H9 (cell line): ENCODE data around the gene SCN2B. TPM values are rescaled to one million over a fixed set of nuclear protein-coding genes. Genes with fewer than 3 reads are reported as not detected.

Experiments
- DNase-seq: peaks from one replicate; pipeline ENCODE4 v3.0.0-alpha.2; 2017
- H2AFZ ChIP-seq: one replicate; pipeline ENCODE4 v1.6.1; 2013; ENCODE audit warnings: mild to moderate bottlenecking, low read length, control low read depth, moderate library complexity
- H2AK5ac ChIP-seq: 2 replicates; pipeline ENCODE4 v1.6.1; 2013; ENCODE audit warnings: low read length, control low read depth, mixed read lengths; ENCODE audit not compliant: insufficient read length
- H2BK120ac ChIP-seq: one replicate; pipeline ENCODE4 v1.6.1; 2013; ENCODE audit warnings: low read depth, mild to moderate bottlenecking, low read length, control low read depth, inconsistent platforms; ENCODE audit not compliant: poor library complexity, severe bottlenecking
- H2BK12ac ChIP-seq: 2 replicates; pipeline ENCODE4 v1.6.1; 2013; ENCODE audit warnings: low read length, control low read depth, mixed read lengths, low read depth; ENCODE audit not compliant: insufficient read length
- H2BK15ac ChIP-seq: 2 replicates; pipeline ENCODE4 v1.6.1; 2013; ENCODE audit warnings: low read depth, low read length, control low read depth
- H2BK20ac ChIP-seq: one replicate; pipeline ENCODE4 v1.6.1; 2013; ENCODE audit warnings: low read depth, mild to moderate bottlenecking, low read length, control low read depth, inconsistent platforms; ENCODE audit not compliant: poor library complexity, severe bottlenecking
- H2BK5ac ChIP-seq: 2 replicates; pipeline ENCODE4 v1.6.1; 2013; ENCODE audit warnings: low read length, control low read depth, mixed read lengths; ENCODE audit not compliant: insufficient read length
- H3K14ac ChIP-seq: 2 replicates; pipeline ENCODE4 v1.6.1; 2013; ENCODE audit warnings: low read length, control low read depth; ENCODE audit not compliant: insufficient read depth
- H3K18ac ChIP-seq: 2 replicates; pipeline ENCODE4 v1.6.1; 2013; ENCODE audit warnings: low read depth, mild to moderate bottlenecking, mixed read lengths, low read length, control low read depth; ENCODE audit not compliant: insufficient read length
- H3K23ac ChIP-seq: 2 replicates; pipeline ENCODE4 v1.6.1; 2013; ENCODE audit warnings: low read length, control low read depth, mixed read lengths, low read depth; ENCODE audit not compliant: insufficient read length
- H3K23me2 ChIP-seq: 2 replicates; pipeline ENCODE4 v1.6.1; 2013; ENCODE audit warnings: low read depth, mild to moderate bottlenecking, mixed read lengths, low read length, control low read depth; ENCODE audit not compliant: insufficient read length, poor library complexity, severe bottlenecking
- H3K27ac ChIP-seq: 2 replicates; pipeline ENCODE4 v1.5.1; 2013; ENCODE audit warnings: low read length, control low read depth, mixed read lengths, low read depth; ENCODE audit not compliant: insufficient read length
- H3K27me3 ChIP-seq: 2 replicates; pipeline ENCODE4 v1.6.1; 2013; ENCODE audit warnings: low read length, control low read depth, inconsistent platforms; ENCODE audit not compliant: insufficient read depth
- H3K4ac ChIP-seq: 2 replicates; pipeline ENCODE4 v1.6.1; 2013; ENCODE audit warnings: low read depth, mild to moderate bottlenecking, control low read depth, inconsistent platforms, low read length, moderate library complexity
- H3K4me1 ChIP-seq: 2 replicates; pipeline ENCODE4 v1.6.1; 2013; ENCODE audit warnings: low read length, control low read depth, inconsistent platforms; ENCODE audit not compliant: insufficient read depth
- H3K4me2 ChIP-seq: 2 replicates; pipeline ENCODE4 v1.6.1; 2013; ENCODE audit warnings: low read length, control low read depth, mixed read lengths; ENCODE audit not compliant: insufficient read length, insufficient read depth
- H3K56ac ChIP-seq: 2 replicates; pipeline ENCODE4 v1.6.1; 2013; ENCODE audit warnings: low read depth, mild to moderate bottlenecking, mixed read lengths, low read length, control low read depth; ENCODE audit not compliant: insufficient read length
- H3K79me1 ChIP-seq: 2 replicates; pipeline ENCODE4 v1.6.1; 2013; ENCODE audit warnings: low read depth, mild to moderate bottlenecking, moderate library complexity, low read length, control low read depth, inconsistent platforms; ENCODE audit not compliant: insufficient read depth, poor library complexity, severe bottlenecking
- H3K79me2 ChIP-seq: 2 replicates; pipeline ENCODE4 v1.6.1; 2013; ENCODE audit warnings: low read length, control low read depth, inconsistent platforms; ENCODE audit not compliant: insufficient read depth
- H3K9ac ChIP-seq: 2 replicates; pipeline ENCODE4 v1.6.1; 2013; ENCODE audit warnings: low read length, control low read depth, mixed read lengths; ENCODE audit not compliant: insufficient read length; ENCODE audit errors: extremely low read depth
- H3K9me3 ChIP-seq: one replicate; pipeline ENCODE4 v1.6.1; 2013; ENCODE audit warnings: low read depth, low read length, inconsistent platforms; ENCODE audit not compliant: control insufficient read depth
- H3T11ph ChIP-seq: one replicate; pipeline ENCODE4 v1.6.1; 2013; ENCODE audit warnings: mild to moderate bottlenecking, low read length, control low read depth, inconsistent platforms
- H4K20me1 ChIP-seq: one replicate; pipeline ENCODE4 v1.6.1; 2013; ENCODE audit not compliant: control insufficient read depth, insufficient read length, insufficient read depth
- H4K5ac ChIP-seq: 2 replicates; pipeline ENCODE4 v1.6.1; 2013; ENCODE audit warnings: low read depth, mild to moderate bottlenecking, mixed read lengths, low read length, control low read depth; ENCODE audit not compliant: insufficient read length
- H4K8ac ChIP-seq: replicated peaks from 2 replicates; pipeline ENCODE4 v1.6.1; 2013; ENCODE audit warnings: low read length, control low read depth, mixed read lengths, low read depth; ENCODE audit not compliant: insufficient read length
- H4K91ac ChIP-seq: 2 replicates; pipeline ENCODE4 v1.6.1; 2013; ENCODE audit warnings: low read depth, mild to moderate bottlenecking, moderate library complexity, mixed read lengths, low read length, control low read depth; ENCODE audit not compliant: insufficient read length
- H3K27ac Mint-ChIP-seq, 3 experiments: 2 replicates in 2 of 3; 3 replicates in 1 of 3; pipeline ENCODE4 v1.8.0; 2020 to 2021; ENCODE audit warnings: mixed read lengths in 3 of 3, mild to moderate bottlenecking in 1 of 3, moderate library complexity in 1 of 3
- H3K27me3 Mint-ChIP-seq: 2 replicates; pipeline ENCODE4 v1.8.0; 2021; ENCODE audit warnings: low read depth, mild to moderate bottlenecking, moderate library complexity, mixed read lengths
- H3K36me3 Mint-ChIP-seq, 3 experiments: 2 replicates in 2 of 3; 3 replicates in 1 of 3; pipeline ENCODE4 v1.8.0; 2020 to 2021; ENCODE audit warnings: low read depth in 3 of 3, mixed read lengths in 3 of 3; ENCODE audit not compliant: insufficient read depth in 1 of 3
- H3K4me1 Mint-ChIP-seq, 2 experiments: 2 replicates each; pipeline ENCODE4 v1.8.0; 2020; ENCODE audit warnings: mixed read lengths in 2 of 2
- H3K4me3 Mint-ChIP-seq, 2 experiments: 2 replicates in 1 of 2; 3 replicates in 1 of 2; pipeline ENCODE4 v1.8.0; 2020 to 2021; ENCODE audit warnings: mild to moderate bottlenecking in 2 of 2, mixed read lengths in 2 of 2, moderate library complexity in 1 of 2
- H3K9me3 Mint-ChIP-seq, 2 experiments: 2 replicates in 1 of 2; 3 replicates in 1 of 2; pipeline ENCODE4 v1.8.0; 2020; ENCODE audit warnings: mild to moderate bottlenecking in 2 of 2, mixed read lengths in 2 of 2, moderate library complexity in 1 of 2
- WGBS: extraction: QIAGEN DNeasy Blood & Tissue Kit; methylation state at CpG from one replicate; pipeline ENCODE4 v1.1.7; 2013; ENCODE audit warnings: missing lambda C conversion rate, low lambda C conversion rate, mixed read lengths; ENCODE audit not compliant: insufficient read length; ENCODE audit errors: extremely low coverage; 5-methylcytosine and 5-hydroxymethylcytosine counted together
- total RNA-seq: library from RNA; stranded (reverse); gene quantifications from 2 replicates; pipeline ENCODE4 v1.2.1, GENCODE V29; 2021
- TF ChIP-seq, protein P1 (sequence below): fragments of 200-600 bp; sonication (generic); conservative IDR thresholded peaks from 3 replicates; pipeline ENCODE4 v1.8.0; 2021; ENCODE audit warnings: antibody characterized with exemption, mild to moderate bottlenecking

SCN2B gene
- total RNA-seq, 1 experiment from 2014 or later: not detected

DNA sequence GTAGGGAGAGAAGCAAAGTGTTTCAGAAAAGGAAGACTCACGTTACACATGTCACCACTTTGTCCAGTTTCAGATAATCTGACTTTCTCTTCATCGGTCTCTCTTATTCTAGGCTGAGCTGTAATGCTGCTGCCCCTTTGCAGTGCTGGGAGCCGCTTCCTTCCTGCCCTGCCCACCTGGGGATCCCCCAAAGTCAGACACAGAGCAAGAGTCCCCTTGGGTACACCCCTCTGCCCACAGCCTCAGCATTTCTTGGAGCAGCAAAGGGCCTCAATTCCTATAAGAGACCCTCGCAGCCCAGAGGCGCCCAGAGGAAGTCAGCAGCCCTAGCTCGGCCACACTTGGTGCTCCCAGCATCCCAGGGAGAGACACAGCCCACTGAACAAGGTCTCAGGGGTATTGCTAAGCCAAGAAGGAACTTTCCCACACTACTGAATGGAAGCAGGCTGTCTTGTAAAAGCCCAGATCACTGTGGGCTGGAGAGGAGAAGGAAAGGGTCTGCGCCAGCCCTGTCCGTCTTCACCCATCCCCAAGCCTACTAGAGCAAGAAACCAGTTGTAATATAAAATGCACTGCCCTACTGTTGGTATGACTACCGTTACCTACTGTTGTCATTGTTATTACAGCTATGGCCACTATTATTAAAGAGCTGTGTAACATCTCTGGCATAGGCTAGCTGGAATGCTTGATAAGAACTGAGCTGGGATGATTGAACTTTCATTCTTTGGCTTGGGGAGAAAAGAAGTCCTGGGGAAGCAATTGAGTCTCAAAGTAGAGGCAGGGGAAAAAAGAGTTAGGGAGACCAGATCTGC, 58.4 kb downstream of the SCN2B start:
- Histone ChIP-seq H3K4me1 (no peaks in the 10 kb centered on the region), H4K20me1 (no peaks in the 10 kb centered on the region), H3K18ac (no peak overlapping the region), H3K14ac (no peak overlapping the region), H2AFZ (no peak overlapping the region), H3K23me2 (no peaks in the 10 kb centered on the region), H3K4ac (no peak overlapping the region; the same call in 1 of the 2 replicates), H3K27ac (no peak overlapping the region), H3K4me2 (no peak overlapping the region), H3K9me3 (no peaks in the 10 kb centered on the region), H3K23ac (no peak overlapping the region), H4K8ac (no peak overlapping the region), H3K79me2 (no peaks in the 10 kb centered on the region), H2BK5ac (no peak overlapping the region), H2BK12ac (no peak overlapping the region), H3T11ph (no peak overlapping the region), H2BK20ac (no peak overlapping the region), H2BK15ac (no peak overlapping the region), H3K27me3 (no peaks in the 10 kb centered on the region), H2AK5ac (no peak overlapping the region), H4K91ac (no peak overlapping the region), H4K5ac (no peak overlapping the region), H2BK120ac (no peak overlapping the region), H3K9ac (no peak overlapping the region), H3K56ac (no peak overlapping the region), H3K79me1 (no peaks in the 10 kb centered on the region)
- TF ChIP-seq, protein P1, sequence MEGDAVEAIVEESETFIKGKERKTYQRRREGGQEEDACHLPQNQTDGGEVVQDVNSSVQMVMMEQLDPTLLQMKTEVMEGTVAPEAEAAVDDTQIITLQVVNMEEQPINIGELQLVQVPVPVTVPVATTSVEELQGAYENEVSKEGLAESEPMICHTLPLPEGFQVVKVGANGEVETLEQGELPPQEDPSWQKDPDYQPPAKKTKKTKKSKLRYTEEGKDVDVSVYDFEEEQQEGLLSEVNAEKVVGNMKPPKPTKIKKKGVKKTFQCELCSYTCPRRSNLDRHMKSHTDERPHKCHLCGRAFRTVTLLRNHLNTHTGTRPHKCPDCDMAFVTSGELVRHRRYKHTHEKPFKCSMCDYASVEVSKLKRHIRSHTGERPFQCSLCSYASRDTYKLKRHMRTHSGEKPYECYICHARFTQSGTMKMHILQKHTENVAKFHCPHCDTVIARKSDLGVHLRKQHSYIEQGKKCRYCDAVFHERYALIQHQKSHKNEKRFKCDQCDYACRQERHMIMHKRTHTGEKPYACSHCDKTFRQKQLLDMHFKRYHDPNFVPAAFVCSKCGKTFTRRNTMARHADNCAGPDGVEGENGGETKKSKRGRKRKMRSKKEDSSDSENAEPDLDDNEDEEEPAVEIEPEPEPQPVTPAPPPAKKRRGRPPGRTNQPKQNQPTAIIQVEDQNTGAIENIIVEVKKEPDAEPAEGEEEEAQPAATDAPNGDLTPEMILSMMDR: no peak
- Mint-ChIP-seq H3K36me3 (no peaks in the 10 kb centered on the region), H3K4me3 (no peak overlapping the region; a peak in 1 of 5 replicates), H3K9me3 (peaks cover 0 to 2% of the 10 kb centered on the region in 2 experiments; a peak in 2 of 5 replicates), H3K27me3 (peaks cover 9% of the 10 kb centered on the region), H3K4me1 (peaks cover 22 to 31% of the 10 kb centered on the region in 2 experiments), H3K27ac (peak overlapping the region in 1 of 3 experiments; percentile 37; a peak in 2 of 7 replicates)
- WGBS: no CpG with 5 or more reads among the region's 9 CpGs
- DNase-seq: no peak
